ENCODE data around the gene KYAT1. TPM values are rescaled to one million over a fixed set of nuclear protein-coding genes. Genes with fewer than 3 reads are reported as not detected.

The KYAT1 gene
- total RNA-seq, 1 experiment from 2014 or later = 14.6 TPM

DNA sequence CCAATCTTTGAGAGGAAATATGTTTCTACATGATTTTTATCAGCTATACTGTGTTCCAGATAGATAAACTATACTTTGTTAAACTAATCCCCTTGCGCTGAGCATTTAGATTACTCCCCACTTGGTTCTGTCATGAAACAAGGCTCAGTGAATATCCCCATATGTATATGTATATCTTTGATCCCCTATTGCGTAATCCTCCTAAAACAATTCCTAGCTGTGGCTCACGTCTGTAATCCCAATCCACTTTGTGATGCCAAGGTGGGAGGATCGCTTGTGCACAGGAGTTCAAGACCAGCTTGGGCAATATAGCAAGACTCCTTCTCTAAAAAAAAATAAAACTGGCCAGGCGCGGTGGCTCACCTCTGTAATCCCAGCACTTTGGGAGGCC, 41.7 kb upstream of the KYAT1 start:
- Histone ChIP-seq H3K4me2 (ENCODE audit: insufficient read depth, insufficient read length, low read length) (no peak overlapping the region), H4K91ac (ENCODE audit: insufficient read length, low read depth, low read length) (no peak overlapping the region), H3K14ac (ENCODE audit: insufficient read depth, low read length) (no peak overlapping the region), H2BK5ac (ENCODE audit: insufficient read length, low read length) (no peak overlapping the region), H3K23ac (ENCODE audit: insufficient read length, low read depth, low read length) (no peak overlapping the region), H3K9me3 (ENCODE audit: control insufficient read depth, low read depth, low read length) (no peaks in the 10 kb centered on the region), H4K8ac (replicated peaks; ENCODE audit: insufficient read length, low read depth, low read length) (no peak overlapping the region), H2BK20ac (ENCODE audit: low read depth, low read length, poor library complexity, severe bottlenecking) (no peak overlapping the region), H4K5ac (ENCODE audit: insufficient read length, low read depth, low read length) (no peak overlapping the region), H3K4me1 (ENCODE audit: insufficient read depth, low read length) (no peaks in the 10 kb centered on the region; the same call in 1 of the 2 replicates), H3K9ac (ENCODE audit: extremely low read depth, insufficient read length, low read length) (no peak overlapping the region), H2AK5ac (ENCODE audit: insufficient read length, low read length) (no peak overlapping the region), H3K79me2 (ENCODE audit: insufficient read depth, low read length) (no peaks in the 10 kb centered on the region), H2BK15ac (ENCODE audit: low read depth, low read length) (no peak overlapping the region), H3K27ac (ENCODE audit: insufficient read length, low read depth, low read length) (no peak overlapping the region), H3K79me1 (ENCODE audit: insufficient read depth, low read depth, low read length, poor library complexity, severe bottlenecking) (no peaks in the 10 kb centered on the region), H2AFZ (ENCODE audit: low read length) (no peak overlapping the region), H3K27me3 (ENCODE audit: insufficient read depth, low read length) (no peaks in the 10 kb centered on the region), H3K18ac (ENCODE audit: insufficient read length, low read depth, low read length) (no peak overlapping the region), H4K20me1 (ENCODE audit: control insufficient read depth, insufficient read depth, insufficient read length) (no peaks in the 10 kb centered on the region), H2BK120ac (ENCODE audit: low read depth, low read length, poor library complexity, severe bottlenecking) (no peak overlapping the region), H3K56ac (ENCODE audit: insufficient read length, low read depth, low read length) (no peak overlapping the region), H3T11ph (ENCODE audit: low read length) (no peak overlapping the region), H2BK12ac (ENCODE audit: insufficient read length, low read depth, low read length) (no peak overlapping the region), H3K23me2 (ENCODE audit: insufficient read length, low read depth, low read length, poor library complexity, severe bottlenecking) (no peaks in the 10 kb centered on the region), H3K4ac (ENCODE audit: low read depth, low read length) (no peak overlapping the region)
- H3K27ac Mint-ChIP-seq = no peak overlapping the region
- DNase-seq = no peak
- TF ChIP-seq, protein P1, sequence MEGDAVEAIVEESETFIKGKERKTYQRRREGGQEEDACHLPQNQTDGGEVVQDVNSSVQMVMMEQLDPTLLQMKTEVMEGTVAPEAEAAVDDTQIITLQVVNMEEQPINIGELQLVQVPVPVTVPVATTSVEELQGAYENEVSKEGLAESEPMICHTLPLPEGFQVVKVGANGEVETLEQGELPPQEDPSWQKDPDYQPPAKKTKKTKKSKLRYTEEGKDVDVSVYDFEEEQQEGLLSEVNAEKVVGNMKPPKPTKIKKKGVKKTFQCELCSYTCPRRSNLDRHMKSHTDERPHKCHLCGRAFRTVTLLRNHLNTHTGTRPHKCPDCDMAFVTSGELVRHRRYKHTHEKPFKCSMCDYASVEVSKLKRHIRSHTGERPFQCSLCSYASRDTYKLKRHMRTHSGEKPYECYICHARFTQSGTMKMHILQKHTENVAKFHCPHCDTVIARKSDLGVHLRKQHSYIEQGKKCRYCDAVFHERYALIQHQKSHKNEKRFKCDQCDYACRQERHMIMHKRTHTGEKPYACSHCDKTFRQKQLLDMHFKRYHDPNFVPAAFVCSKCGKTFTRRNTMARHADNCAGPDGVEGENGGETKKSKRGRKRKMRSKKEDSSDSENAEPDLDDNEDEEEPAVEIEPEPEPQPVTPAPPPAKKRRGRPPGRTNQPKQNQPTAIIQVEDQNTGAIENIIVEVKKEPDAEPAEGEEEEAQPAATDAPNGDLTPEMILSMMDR (conservative IDR thresholded peaks at IDR 0.05) = no peak
- H3K36me3 Mint-ChIP-seq (ENCODE audit: insufficient read depth in 1 of 3, low read depth in 3 of 3) = peaks cover 0 to 8% (median 3%) of the 10 kb centered on the region in 3 experiments; a peak in 3 of 7 replicates
- H3K4me3 Mint-ChIP-seq = peak overlapping the region in 1 of 2 experiments; percentile 35; a peak in 3 of 5 replicates
- H3K27me3 Mint-ChIP-seq (ENCODE audit: low read depth) = no peaks in the 10 kb centered on the region; the same call in 1 of the 2 replicates
- WGBS (ENCODE audit: extremely low coverage, insufficient read length, low lambda C conversion rate) = no CpG with 5 or more reads among the region's 6 CpGs
- peaks cover 22% of the 10 kb centered on the region in 2 experiments for H3K4me1 Mint-ChIP-seq
- H3K9me3 Mint-ChIP-seq = no peaks in the 10 kb centered on the region
